ENCODE measurements around the gene PRKG1.

PRKG1 gene

GRCh38 chr10:52257692-52258075 is 1183.4 kb downstream of the PRKG1 start:
- DNase-seq: no peak

DNA sequence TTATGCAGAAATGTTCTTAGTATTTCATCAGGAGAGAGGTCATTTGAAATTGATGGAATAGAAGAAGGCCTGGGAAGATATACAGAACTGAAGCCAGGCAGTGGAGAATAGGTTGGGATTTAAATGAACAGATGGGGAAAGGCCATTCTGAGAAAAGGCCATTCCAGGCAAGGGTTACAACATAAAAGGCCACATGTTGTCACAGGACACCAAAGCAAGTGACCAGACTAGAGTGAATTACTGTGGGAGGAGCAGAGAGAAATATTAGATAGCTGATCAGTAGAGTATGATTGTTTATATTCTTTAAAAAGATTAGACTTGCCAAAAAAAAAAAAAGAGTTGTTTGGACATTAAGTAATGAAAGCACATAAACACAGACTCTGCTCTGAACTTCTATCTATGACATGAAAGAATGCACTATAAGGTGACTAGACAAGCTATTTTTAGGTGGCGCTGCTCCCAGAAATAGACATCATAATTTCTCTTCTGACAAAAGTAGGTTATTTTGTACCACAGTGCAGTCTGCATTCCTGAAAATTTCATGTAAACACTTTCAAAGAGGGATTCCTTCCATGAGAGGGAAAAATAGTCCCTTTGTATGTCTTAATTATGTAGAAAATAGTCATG is 1184.6 kb downstream of the PRKG1 start:
- DNase-seq: no peak

- no peak for DNase-seq
These were observed 1185.1 kb downstream of the PRKG1 start for GRCh38 chr10:52259426-52259812.

- no peak for DNase-seq
These were observed 1187.1 kb downstream of the PRKG1 start for GRCh38 chr10:52261362-52261761.

DNA sequence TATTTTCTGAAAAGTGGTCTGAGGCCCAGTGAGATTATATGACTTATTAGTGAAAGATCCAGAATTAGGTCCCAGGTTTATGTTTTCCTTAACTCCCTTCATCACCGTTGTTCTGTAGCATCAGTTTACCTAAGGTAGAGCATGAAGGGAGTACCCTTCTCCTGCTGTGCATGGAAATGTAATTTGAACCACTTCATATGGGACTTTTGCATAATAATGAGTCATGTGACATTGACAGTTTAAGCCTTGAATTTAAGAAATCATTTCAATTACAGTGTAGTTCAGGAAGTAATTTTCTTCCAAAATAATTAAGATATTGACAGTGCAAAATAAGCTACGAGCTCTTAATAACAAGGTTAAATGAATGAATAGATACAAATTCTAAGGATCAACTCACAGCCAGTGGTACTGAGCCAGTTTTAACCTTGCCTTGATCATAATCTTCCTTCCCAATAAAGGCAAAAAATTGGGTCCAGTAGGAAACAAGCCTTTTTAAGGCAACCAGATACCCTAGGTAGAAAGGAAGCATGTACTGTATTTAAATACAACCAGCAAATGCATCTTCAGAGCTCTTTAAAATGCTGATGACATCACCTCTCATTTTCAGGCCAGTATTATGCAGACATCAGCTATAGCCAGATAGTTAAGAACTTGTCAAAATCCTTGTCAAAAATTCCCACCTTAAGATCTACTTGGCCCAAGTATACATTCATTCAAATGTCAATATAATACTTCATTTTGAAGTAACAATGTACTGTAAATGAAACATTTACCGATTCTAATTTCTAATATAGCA is 1191.0 kb downstream of the PRKG1 start:
- no peak for DNase-seq

GRCh38 chr10:52266858-52267257 is 1192.6 kb downstream of the PRKG1 start:
- DNase-seq: no peak

- no peak for DNase-seq
These were observed 1194.5 kb downstream of the PRKG1 start for GRCh38 chr10:52268790-52269189.

- no peak for DNase-seq
These were observed 1194.9 kb downstream of the PRKG1 start for GRCh38 chr10:52269233-52269632.

DNA sequence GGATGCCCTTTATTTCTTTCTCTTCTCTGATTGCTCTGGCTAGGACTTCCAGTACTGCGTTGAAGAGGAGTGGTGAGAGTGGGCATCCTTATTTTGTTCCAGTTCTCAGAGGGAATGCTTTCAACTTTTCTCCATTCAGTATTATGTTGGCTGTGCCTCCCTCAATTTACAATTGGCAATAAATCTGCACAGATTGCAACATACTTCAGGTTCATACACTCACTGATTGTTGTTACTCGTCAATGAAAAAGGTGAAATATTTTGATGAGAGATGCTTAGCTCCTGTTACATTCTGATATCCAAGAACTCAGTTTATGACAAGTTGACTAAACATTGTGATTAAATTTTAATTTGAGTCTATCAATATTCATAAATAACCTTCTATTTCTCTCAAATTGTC is 1201.9 kb downstream of the PRKG1 start:
- DNase-seq: no peak

DNA sequence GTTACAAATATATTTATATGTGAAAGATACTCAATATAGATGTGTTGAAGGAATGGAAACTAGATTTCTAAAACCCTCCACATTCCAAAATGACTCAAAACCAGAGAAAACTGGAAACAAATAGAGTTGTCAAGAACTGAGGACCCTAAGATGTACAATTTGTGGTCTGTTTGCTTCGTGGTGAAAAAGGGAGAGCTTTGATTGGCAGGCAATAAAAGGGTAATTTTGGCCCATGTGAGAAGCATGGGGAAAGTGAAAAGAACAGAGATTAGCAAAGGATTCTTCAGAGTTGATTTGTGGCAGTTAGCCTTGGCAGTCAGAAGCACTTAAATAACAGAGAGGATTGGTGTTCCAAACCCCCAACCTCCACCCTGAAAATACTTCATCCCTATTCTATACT is 1202.7 kb downstream of the PRKG1 start:
- DNase-seq: no peak

DNA sequence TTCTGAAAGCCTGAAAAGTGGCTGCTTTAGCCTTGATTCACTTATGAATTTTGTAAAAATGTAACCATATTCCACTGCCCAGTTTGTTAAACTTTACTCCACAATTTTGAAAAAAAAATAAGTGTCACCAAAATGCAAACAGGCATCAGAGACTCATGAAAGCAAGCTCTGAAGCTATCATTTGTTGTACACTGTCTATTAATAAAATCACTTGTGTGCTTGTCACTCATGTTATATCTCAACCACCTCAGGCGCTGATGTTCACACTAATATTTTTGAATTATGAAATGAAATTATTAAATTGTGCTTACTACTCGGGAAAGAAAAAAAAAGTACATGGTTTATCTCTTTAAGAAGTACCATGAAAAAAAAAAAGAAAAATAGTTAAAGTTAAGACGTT is 1205.3 kb downstream of the PRKG1 start:
- no peak for DNase-seq

GRCh38 chr10:52280051-52280450 is 1205.8 kb downstream of the PRKG1 start:
- DNase-seq: no peak

DNA sequence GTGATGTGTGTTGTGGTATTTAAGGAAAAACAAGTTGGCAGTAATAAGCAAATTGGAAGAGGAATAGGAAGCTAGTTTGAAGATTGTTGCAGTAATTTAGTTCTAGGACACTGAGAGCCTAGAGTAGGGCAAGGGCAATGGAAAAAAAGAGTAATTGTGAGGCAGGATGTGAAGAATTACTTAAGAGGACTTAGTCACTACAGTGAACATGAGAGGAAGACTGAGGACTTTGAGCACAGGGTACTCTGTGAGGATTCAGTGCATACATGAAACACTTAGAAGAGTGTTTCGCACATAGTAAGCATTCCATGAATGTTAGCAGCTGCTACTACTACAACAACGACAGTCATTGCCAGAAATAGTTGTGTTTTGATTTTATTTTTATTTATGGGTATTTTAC is 1208.9 kb downstream of the PRKG1 start:
- DNase-seq: no peak

DNA sequence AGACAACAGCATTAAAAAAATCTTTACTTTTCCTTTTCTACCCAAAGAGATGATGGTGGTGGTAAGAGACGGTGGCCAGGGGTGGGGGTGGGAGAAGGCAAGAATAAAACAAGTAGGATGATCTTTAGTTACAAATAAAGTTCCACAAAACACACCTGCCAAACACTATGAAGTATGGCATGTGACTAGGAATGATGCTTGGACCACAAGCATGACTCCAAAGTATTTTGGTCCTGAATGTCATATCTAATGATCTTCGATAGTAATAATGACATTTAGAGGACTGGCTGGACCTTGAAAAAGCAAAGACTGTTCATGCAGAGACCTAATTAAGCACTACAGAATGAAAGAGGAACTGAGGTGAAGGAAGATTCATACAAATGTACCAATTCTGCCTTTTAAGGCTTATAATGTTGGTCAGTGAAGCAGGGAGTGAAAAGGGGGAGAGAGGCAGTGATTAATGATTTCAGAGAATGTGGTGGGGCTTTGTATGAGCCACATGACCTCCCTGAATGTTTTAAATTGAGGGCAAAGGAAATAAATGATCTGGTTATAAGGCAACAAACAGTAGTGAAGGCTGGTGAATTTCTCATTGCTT is 1210.2 kb downstream of the PRKG1 start:
- DNase-seq: no peak

DNA sequence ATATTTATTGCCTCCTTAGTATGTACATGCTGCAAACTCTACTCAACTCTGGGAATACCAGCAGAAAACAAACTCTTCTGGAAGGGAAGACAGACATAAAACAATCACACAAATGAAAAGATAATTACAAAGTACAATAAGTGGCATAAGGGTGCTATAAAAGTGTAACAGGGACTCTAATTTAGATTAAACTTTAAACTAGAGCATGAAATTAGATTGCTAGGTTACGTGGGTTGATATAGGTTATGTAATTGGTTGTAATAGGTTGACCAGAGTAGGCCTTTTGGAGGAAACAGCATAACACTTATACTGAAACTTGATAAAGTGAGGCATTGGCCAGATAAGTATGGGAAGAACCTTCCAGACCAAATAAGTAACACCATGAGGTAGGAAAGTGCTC is 1213.6 kb downstream of the PRKG1 start:
- no peak for DNase-seq

DNA sequence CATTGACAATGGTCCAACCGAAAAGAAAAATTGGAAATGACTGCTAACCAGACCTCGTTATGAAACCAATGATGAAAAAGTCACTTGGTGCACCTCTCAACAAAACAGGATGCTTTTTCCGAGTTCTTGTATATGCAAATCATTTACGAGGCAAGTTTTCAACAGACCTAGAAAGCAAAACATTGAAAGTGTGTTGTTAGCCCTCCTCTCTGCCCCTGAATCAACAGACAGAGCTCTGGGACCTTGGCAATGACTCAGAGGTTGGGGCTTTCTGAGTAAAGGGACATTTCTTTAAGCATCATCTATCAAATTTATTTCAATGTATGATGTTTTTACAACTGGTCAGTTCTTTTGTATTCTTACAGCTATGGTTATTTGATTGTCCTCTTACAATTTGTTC is 1223.5 kb downstream of the PRKG1 start:
- DNase-seq: no peak

- no peak for DNase-seq
These were observed 1226.5 kb downstream of the PRKG1 start for GRCh38 chr10:52300599-52301277.

- DNase-seq: no peak
These were observed 1234.2 kb downstream of the PRKG1 start for GRCh38 chr10:52308251-52309031.

DNA sequence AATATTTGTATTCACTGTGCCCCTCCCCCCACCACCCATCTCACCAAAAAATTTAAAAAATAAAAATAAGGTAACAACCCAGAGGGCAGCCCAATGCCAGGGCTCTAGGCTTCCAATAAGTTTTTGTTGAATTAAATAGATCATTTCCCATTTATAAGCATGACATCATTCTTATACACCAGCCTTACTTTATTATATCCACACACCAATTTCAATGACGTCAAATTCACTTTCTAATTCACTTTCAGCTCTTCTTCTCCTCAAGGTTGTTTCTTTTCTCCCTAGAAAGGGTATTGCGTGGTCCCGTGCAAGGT is 1238.6 kb downstream of the PRKG1 start:
- DNase-seq: no peak

- DNase-seq: no peak
These were observed 1239.1 kb downstream of the PRKG1 start for GRCh38 chr10:52313256-52313932.

DNA sequence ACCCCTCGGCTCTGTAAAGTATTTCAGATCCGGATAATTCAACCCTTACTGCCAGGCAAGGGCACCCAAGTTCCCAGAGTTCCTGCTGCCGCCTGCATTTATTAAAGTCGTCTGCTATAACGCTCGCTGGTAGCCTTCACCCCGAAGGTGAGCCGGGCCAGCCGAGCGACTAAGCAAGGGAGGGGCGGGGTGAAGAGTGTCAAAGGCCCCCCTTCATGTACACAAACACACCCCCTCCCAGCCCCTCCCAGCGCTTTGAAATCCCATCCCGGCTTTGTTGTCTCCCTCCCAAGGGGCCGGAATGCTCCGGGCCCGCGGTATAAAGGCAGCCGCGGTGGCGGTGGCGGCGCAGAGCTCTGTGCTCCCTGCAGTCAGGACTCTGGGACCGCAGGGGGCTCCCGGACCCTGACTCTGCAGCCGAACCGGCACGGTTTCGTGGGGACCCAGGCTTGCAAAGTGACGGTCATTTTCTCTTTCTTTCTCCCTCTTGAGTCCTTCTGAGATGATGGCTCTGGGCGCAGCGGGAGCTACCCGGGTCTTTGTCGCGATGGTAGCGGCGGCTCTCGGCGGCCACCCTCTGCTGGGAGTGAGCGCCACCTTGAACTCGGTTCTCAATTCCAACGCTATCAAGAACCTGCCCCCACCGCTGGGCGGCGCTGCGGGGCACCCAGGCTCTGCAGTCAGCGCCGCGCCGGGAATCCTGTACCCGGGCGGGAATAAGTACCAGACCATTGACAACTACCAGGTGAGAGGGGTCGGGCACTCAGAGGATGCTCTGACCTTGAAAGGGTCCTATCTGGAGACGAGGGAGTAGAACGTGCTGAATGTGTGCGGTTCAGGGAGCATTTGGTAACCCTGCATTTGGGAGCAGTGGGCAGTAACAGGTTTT is 1239.9 kb downstream of the PRKG1 start, which contains the start of gene DKK1:
Gene DKK1 (plus strand): TSS at position 349 of the 889 bp plus-strand sequence. CDS start 154 bp downstream, at position 503.
- DNase-seq: no peak
